KMS-11 (cell line): Measurements from ENCODE around the gene TMEM269.

ENCODE experiments used
- H2AFZ ChIP-seq: fragments of 200-600 bp; sonication (generic); 2 replicates; pipeline ENCODE4 v1.6.1; 2016; ENCODE audit warnings: antibody characterized with exemption, mixed run types, low read depth
- H3K27ac ChIP-seq: fragments of 200-600 bp; sonication (generic); 2 replicates; pipeline ENCODE4 v1.6.1; 2016; ENCODE audit warnings: mild to moderate bottlenecking, mixed run types
- H3K27me3 ChIP-seq: fragments of 200-600 bp; sonication (generic); 2 replicates; pipeline ENCODE4 v1.6.1; 2017; ENCODE audit warnings: mild to moderate bottlenecking, low read depth, mixed run types, moderate library complexity; ENCODE audit not compliant: insufficient read depth
- H3K36me3 ChIP-seq: fragments of 200-600 bp; sonication (generic); 2 replicates; pipeline ENCODE4 v1.6.1; 2017; ENCODE audit warnings: mild to moderate bottlenecking, mixed run types; ENCODE audit not compliant: insufficient read depth
- H3K4me1 ChIP-seq: fragments of 200-600 bp; sonication (generic); 2 replicates; pipeline ENCODE4 v1.6.1; 2016; ENCODE audit warnings: mild to moderate bottlenecking, low read depth, mixed run types; ENCODE audit not compliant: poor library complexity, severe bottlenecking
- H3K4me2 ChIP-seq: fragments of 200-600 bp; sonication (generic); 2 replicates; pipeline ENCODE4 v1.7.0; 2016; ENCODE audit warnings: mild to moderate bottlenecking, mixed run types
- H3K4me3 ChIP-seq: fragments of 200-600 bp; sonication (generic); IDR thresholded peaks from 2 replicates; pipeline ENCODE4 v1.6.1; 2017; ENCODE audit warnings: low read depth, low read length, mixed read lengths; ENCODE audit not compliant: insufficient read depth
- H3K79me2 ChIP-seq: fragments of 200-600 bp; sonication (generic); 2 replicates; pipeline ENCODE4 v1.6.1; 2016; ENCODE audit warnings: low read depth, mixed run types; ENCODE audit not compliant: insufficient read depth
- H3K9ac ChIP-seq: fragments of 200-600 bp; sonication (generic); 2 replicates; pipeline ENCODE4 v1.6.1; 2016; ENCODE audit warnings: mild to moderate bottlenecking, mixed run types
- H4K20me1 ChIP-seq: fragments of 200-600 bp; sonication (generic); 2 replicates; pipeline ENCODE4 v1.6.1; 2016; ENCODE audit warnings: mild to moderate bottlenecking, mixed run types; ENCODE audit not compliant: insufficient read depth
- CTCF ChIP-seq: fragments of 200-600 bp; sonication (generic); conservative IDR thresholded peaks from 2 replicates; pipeline ENCODE4 v1.6.1; 2017; ENCODE audit warnings: low read depth, mild to moderate bottlenecking, antibody characterized with exemption, low read length, moderate library complexity, mixed read lengths

Gene TMEM269

GRCh38 chr1:42797414-42797813, 12.6 kb downstream of the TMEM269 start:
- no peaks in the 10 kb centered on the region for H3K27me3 ChIP-seq
- no peaks in the 10 kb centered on the region for H3K79me2 ChIP-seq
- no peak overlapping the region for H3K27ac ChIP-seq
- TF ChIP-seq CTCF = no peak
- no peak overlapping the region for H3K4me2 ChIP-seq
- no peak overlapping the region for H2AFZ ChIP-seq
- H4K20me1 ChIP-seq = no peaks in the 10 kb centered on the region
- no peaks in the 10 kb centered on the region for H3K4me1 ChIP-seq
- H3K36me3 ChIP-seq = no peaks in the 10 kb centered on the region
- H3K9ac ChIP-seq = no peak overlapping the region
- H3K4me3 ChIP-seq = no peak overlapping the region

GRCh38 chr1:42797979-42798378, 13.2 kb downstream of the TMEM269 start:
- H3K79me2 ChIP-seq = no peaks in the 10 kb centered on the region
- H3K9ac ChIP-seq = no peak overlapping the region
- H4K20me1 ChIP-seq = no peaks in the 10 kb centered on the region
- H3K4me3 ChIP-seq = no peak overlapping the region
- no peaks in the 10 kb centered on the region for H3K36me3 ChIP-seq
- H2AFZ ChIP-seq = no peak overlapping the region
- H3K4me2 ChIP-seq = no peak overlapping the region
- H3K27me3 ChIP-seq = no peaks in the 10 kb centered on the region
- TF ChIP-seq CTCF = no peak
- no peak overlapping the region for H3K27ac ChIP-seq
- no peaks in the 10 kb centered on the region for H3K4me1 ChIP-seq

- H3K79me2 ChIP-seq = no peaks in the 10 kb centered on the region
- no peaks in the 10 kb centered on the region for H4K20me1 ChIP-seq
- no peaks in the 10 kb centered on the region for H3K4me1 ChIP-seq
- no peaks in the 10 kb centered on the region for H3K27me3 ChIP-seq
- TF ChIP-seq CTCF = no peak
- H3K4me2 ChIP-seq = no peak overlapping the region
- no peak overlapping the region for H3K27ac ChIP-seq
- H2AFZ ChIP-seq = no peak overlapping the region
- H3K36me3 ChIP-seq = no peaks in the 10 kb centered on the region
- no peak overlapping the region for H3K4me3 ChIP-seq
- no peak overlapping the region for H3K9ac ChIP-seq
These were observed 17.2 kb downstream of the TMEM269 start for GRCh38 chr1:42801832-42802473.

- no peak overlapping the region for H3K4me2 ChIP-seq
- no peak overlapping the region for H3K4me3 ChIP-seq
- H3K36me3 ChIP-seq = no peaks in the 10 kb centered on the region
- TF ChIP-seq CTCF = no peak
- H3K27ac ChIP-seq = no peak overlapping the region
- H3K79me2 ChIP-seq = no peaks in the 10 kb centered on the region
- no peaks in the 10 kb centered on the region for H3K4me1 ChIP-seq
- no peaks in the 10 kb centered on the region for H4K20me1 ChIP-seq
- no peaks in the 10 kb centered on the region for H3K27me3 ChIP-seq
- no peak overlapping the region for H2AFZ ChIP-seq
- H3K9ac ChIP-seq = no peak overlapping the region
These were observed 21.4 kb downstream of the TMEM269 start for GRCh38 chr1:42806171-42806570.
